Amygdala (tissue), 56 donors: ENCODE results near the gene AIM2.

Source experiments
- DNase-seq, 56 donors: peaks; one replicate each; lab custom pipeline; 2025; lab: John Stamatoyannopoulos, UW

The AIM2 gene

DNA sequence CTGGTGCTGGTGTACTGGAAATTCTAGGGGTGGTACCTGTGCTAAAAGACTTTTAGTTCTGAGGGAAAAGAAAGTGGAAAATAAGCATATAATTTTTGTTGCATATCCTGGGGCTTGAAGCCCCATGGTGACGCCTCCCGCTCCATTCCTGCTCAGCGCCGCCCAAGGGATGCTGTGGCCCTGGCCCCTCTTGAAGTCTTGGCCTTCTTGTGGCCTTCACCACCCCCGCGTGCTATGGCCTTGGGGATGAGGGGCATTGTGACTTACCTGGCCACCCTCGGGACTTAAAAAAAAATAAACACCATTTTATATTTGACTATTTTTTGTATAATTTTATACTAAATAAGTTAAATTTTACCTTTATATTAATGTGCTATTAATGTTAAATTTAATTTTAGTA is 51.5 kb downstream of the AIM2 start:
- no peak for DNase-seq

DNA sequence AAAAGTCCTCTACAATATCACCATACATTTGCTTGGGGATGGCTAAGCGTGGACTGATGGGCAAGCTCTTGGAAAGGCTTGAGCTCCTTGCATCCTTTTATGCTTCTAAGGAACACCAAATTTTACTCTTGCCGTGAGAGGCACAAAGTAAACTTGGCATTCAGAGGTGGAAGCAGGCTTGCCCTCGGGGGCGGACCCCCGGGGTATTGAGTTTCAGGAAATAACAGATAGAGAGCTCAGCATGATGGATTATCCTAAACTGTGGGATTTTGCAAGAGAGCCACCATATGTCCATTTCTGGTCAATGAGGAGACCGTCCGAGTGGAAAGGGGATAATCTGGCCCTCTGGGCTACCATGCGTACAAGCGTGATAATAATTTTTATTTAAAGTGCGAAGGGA is 52.8 kb downstream of the AIM2 start:
- no peak for DNase-seq

- DNase-seq = peak in 9 of 56 donors; percentile 7 to 66 (median 24)
These were observed 61.1 kb downstream of the AIM2 start for GRCh38 chr1:159015440-159015909.

DNA sequence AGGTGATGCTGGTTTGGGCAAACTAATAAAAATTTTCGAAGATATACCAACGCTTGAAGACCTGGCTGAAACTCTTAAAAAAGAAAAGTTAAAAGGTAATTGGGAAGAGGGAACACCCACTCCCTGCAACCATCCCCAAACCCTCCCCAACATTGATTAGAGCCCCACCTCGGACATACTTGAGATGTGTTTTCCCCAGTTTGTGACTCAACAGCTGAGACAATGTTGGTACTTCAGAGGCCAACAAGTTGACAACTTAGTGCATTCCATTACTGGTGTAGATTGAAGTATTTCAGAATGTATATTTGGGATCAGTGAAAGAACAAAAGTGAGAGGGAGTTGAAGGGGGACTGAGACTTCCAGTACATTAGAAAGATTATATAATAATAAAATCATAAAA is 61.7 kb downstream of the AIM2 start:
- DNase-seq = no peak

- DNase-seq = no peak
These were observed 62.5 kb downstream of the AIM2 start for GRCh38 chr1:159014003-159014571.

- DNase-seq = no peak
These were observed 64.1 kb downstream of the AIM2 start for GRCh38 chr1:159012495-159012894.
